Umbilical cord (tissue), 2 donors: Measurements from ENCODE around the gene AKIP1. TPM values are rescaled to one million over a fixed set of nuclear protein-coding genes. Genes with fewer than 3 reads are reported as not detected.

ENCODE experiments used
- DNase-seq: peaks from one replicate; pipeline ENCODE4 v3.0.0-alpha.2; 2015; ENCODE audit warnings: low spot score
- total RNA-seq: library from RNA; depleted of rRNA; stranded (reverse); fragments of >200 nt; gene quantifications from one replicate; pipeline ENCODE4 v1.2.3, GENCODE V29; 2014; ENCODE audit warnings: low replicate concordance; ENCODE audit not compliant: insufficient read depth

The AKIP1 gene
- total RNA-seq, 1 donor from 2014 or later, result 13.2 TPM

DNA sequence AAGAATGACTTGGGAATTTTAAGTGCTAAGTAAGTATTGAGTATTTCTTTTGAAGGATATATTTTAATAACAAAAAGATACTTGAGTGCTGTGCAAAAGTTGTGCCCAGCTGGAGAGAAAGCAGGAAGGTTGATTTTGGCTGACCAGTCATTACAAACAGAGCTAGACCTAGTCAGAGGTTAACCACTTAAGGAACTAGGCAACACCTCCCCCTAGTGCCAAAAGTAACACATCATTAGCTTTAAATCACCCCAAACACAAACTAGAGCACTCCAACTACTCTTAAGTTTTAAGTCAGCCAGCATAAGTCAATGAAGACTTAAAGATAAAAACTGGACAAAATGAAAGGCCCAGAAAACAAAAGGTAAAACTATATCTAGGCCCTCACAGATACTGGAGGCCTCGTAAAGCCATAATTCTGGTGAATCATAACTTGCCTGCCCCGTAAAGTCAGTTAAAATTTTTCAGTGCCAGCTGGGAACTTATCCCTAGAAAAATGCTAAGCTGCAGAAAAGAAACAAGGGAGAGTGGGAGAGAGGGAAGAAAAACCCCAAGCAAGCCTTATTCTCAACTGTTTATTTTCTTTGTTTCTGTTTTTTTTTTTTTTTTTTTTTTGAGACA is 48.7 kb downstream of the AKIP1 start:
- DNase-seq, result peak; percentile 90

DNA sequence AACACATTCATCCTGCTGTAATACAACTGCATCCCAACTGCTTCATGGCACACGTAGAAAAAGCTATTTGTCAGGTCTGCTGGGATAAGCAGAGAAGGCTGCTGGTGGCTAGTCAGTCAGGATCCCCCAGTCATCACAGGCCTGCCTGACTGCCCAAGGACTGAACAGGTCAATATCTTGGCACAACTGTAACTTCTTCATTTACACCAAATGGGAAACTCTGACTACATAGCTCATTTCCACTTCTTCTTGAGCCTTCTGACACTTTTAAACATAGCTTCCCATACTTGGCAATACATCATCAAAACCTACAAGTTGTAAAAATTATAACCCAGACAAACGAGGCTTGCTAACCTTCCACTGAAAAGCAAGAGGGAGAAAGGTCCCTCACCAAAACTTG is 50.4 kb downstream of the AKIP1 start:
- DNase-seq, result no peak

DNA sequence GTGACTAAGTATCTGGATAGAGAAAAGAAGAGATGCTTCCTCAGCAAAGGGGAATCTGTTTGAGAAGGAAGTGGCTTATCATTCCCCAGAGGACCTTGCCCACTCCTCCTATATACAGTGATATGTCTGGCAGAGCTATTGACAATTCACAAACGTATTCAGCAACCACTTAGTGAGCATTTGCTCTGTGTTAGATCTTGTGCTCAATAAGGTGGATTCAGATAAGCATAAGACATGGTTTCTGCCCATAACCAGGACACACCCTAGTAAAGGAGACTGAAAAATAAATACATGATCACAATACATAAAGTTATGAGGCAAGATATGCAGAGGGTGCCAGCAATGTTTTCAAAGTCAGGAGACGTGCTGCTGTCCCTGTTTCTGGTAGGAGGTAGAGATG is 51.9 kb downstream of the AKIP1 start:
- no peak for DNase-seq

DNA sequence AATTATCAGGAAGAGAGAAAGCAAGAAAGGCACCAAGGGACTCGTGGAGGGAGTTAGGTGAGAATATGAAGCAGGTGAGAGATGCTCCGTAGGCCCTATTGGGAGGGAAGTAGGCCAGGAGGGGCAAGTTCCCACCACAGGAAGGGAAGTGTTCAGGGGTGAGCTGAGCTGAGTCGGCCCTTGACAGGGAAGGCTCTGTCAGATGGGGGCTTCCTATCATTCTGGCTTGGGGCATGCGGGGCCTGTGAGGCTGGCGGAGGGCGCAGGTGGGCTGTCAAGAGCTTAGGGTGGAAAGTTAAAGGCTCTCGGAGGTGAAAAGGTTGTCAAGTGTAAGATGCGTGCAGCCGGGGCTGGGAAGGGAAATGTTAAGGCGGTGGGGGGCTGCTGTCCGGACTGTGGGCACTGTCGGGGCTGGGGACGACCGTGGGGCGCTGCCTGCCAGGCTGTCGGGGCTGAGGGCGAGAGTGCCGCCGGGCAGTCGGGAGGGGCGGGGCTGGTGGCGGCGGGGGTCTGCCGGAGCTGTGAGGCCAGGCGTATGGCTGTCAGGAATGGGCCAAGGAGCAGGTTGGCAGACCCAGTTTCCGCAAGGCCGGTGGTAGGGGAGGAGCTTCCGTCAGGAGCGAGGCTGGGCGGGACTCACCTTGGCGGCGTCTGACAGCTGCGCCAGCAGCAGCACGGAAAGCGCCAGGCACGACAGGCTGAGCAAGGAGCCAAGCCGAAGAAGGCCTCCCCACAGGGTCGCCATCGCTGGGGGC is 52.8 kb downstream of the AKIP1 start:
- DNase-seq, result no peak

DNA sequence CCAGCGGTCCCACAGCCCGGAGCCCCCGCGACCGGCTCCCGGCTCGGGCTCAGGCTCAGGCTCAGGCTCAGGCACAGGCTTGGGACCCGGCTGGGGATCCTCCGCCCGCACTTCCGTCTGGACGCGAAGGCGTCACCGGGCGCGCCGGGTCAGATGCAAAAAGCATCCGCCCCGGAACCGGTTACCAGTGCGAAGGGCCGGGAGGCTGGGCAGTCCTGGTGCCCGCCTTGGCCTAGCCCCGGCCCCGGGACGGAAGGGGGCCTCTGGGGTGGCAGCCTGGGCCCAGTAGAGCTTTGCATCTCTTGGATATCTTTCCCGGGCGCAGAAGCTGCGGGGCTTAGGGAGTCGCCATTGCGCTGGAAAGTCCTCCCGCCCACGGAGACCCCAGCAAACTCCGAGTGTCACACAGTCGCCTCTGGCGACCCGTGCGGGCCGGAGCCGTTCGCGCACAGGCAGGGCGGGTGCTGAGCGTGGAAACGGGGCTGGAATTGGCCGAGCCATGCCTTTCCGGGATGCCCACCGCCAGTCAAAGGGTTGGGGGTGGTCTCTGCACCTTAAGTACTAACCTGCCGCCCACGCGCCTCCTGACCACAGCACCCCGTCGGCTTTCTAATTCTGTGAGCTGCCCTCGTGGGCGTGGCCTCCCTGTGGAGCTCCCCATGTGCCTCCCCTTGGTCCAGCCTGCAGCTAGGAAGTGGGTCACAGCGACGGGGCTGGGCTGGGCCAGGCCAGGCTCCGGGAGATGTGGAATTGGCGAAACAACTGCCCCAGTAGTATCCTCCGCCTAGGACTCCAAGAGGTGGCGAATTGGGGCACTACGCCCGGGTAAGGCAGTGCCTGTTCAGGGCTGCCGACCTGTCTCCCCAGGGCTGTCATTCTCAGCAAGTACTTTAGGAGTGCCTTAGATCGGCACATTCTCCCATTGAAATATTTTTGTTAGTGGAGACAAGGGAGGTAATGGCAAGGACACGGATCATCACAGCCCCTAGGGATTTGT is 53.6 kb downstream of the AKIP1 start, which contains the start of gene TMEM9B:
TSS of gene TMEM9B (minus strand) at position 119 of the 997 bp plus-strand sequence. CDS start 129 bp downstream, outside the sequence.
- peak; percentile 95 for DNase-seq

DNA sequence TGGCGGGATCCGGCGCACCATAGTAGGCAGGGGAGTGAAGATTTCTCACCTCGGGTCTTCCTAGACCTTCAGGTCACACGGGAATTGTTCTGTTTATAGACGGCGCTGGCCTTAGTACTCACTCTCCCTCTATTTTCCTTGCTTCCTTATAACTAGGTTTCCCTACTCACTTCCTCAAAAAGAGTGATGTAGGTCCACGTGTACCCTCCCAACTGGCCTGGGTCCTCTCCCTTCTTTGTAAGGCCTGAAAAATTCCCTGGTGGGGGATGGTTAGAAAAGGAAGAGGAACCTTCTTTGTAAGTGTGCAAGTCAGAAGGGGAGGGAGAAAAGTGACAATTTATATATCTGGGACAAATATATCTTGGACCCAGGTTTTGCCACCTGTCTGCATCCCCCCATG is 56.2 kb downstream of the AKIP1 start:
- DNase-seq, result no peak

Other genes starting within 250 kb of the AKIP1 start
- gene TRIM66, start 228.5 kb upstream of the AKIP1 start, total RNA-seq, result 12.3 TPM
- gene RPL27A, start 228.4 kb upstream of the AKIP1 start, total RNA-seq, result 1,726 TPM
- 1.9 TPM for gene C11orf16, start 21.8 kb downstream of the AKIP1 start, total RNA-seq
- gene ASCL3, start 31.8 kb downstream of the AKIP1 start, total RNA-seq, result not detected
- gene TMEM9B, start 53.3 kb downstream of the AKIP1 start, total RNA-seq, result 57.3 TPM
- gene NRIP3, start 92.8 kb downstream of the AKIP1 start, total RNA-seq, result 10.6 TPM
- 79.4 TPM for gene SCUBE2, start 180.4 kb downstream of the AKIP1 start, total RNA-seq